Ishikawa (cell line): Measurements from ENCODE around the gene PIEZO2.

Experiments
- CEBPB ChIP-seq: IDR thresholded peaks from 2 replicates; pipeline ENCODE4 v1.6.1; 2012
- CREB1 ChIP-seq: IDR thresholded peaks from 2 replicates; pipeline ENCODE4 v1.6.1; 2012; ENCODE audit warnings: low read depth
- EGR1 ChIP-seq: IDR thresholded peaks from 2 replicates; pipeline ENCODE4 v1.6.1; 2012
- EP300 ChIP-seq: IDR thresholded peaks from 2 replicates; pipeline ENCODE4 v1.6.1; 2012; ENCODE audit warnings: borderline replicate concordance
- FOXM1 ChIP-seq: IDR thresholded peaks from 2 replicates; pipeline ENCODE4 v1.6.1; 2012; ENCODE audit warnings: low read depth, borderline replicate concordance
- MAX ChIP-seq: IDR thresholded peaks from 2 replicates; pipeline ENCODE4 v1.6.1; 2012
- NFIC ChIP-seq: IDR thresholded peaks from 2 replicates; pipeline ENCODE4 v1.6.1; 2012
- RAD21 ChIP-seq: IDR thresholded peaks from 2 replicates; pipeline ENCODE4 v1.6.1; 2012; ENCODE audit warnings: low read depth
- REST ChIP-seq: IDR thresholded peaks from 2 replicates; pipeline ENCODE4 v1.6.1; 2012; ENCODE audit warnings: low read depth, mild to moderate bottlenecking
- TAF1 ChIP-seq: IDR thresholded peaks from 2 replicates; pipeline ENCODE4 v1.6.1; 2012; ENCODE audit warnings: low read depth, mild to moderate bottlenecking
- TCF12 ChIP-seq: IDR thresholded peaks from 2 replicates; pipeline ENCODE4 v1.6.1; 2012; ENCODE audit warnings: low read depth
- TEAD4 ChIP-seq: IDR thresholded peaks from 2 replicates; pipeline ENCODE4 v1.6.1; 2012
- USF1 ChIP-seq: IDR thresholded peaks from 2 replicates; pipeline ENCODE4 v1.6.1; 2012
- YY1 ChIP-seq: IDR thresholded peaks from 2 replicates; pipeline ENCODE4 v1.6.1; 2012; ENCODE audit warnings: low read depth
- ZBTB7A ChIP-seq: IDR thresholded peaks from 2 replicates; pipeline ENCODE4 v1.6.1; 2012; ENCODE audit warnings: low read depth

The PIEZO2 gene

GRCh38 chr18:10877987-10878386 is 271.4 kb downstream of the PIEZO2 start:
- TF ChIP-seq USF1 (no peak), EP300 (no peak), CEBPB (no peak), TEAD4 (no peak), MAX (no peak), FOXM1 (no peak), CREB1 (no peak), EGR1 (no peak), TAF1 (no peak), ZBTB7A (no peak), NFIC (no peak), REST (no peak)

GRCh38 chr18:10875811-10876210 is 273.6 kb downstream of the PIEZO2 start:
- TF ChIP-seq FOXM1 (no peak), USF1 (no peak), CREB1 (no peak)

GRCh38 chr18:10872304-10872703 is 277.1 kb downstream of the PIEZO2 start:
- TF ChIP-seq TCF12 (no peak), ZBTB7A (no peak), REST (no peak), TAF1 (no peak), MAX (no peak), TEAD4 (no peak), EP300 (no peak), RAD21 (no peak), YY1 (no peak), FOXM1 (no peak)

- no peak for TF ChIP-seq TCF12
- TF ChIP-seq RAD21: no peak
- TF ChIP-seq TAF1: no peak
- no peak for TF ChIP-seq EGR1
Measured at GRCh38 chr18:10864722-10865121, 284.6 kb downstream of the PIEZO2 start.

GRCh38 chr18:10863026-10863425 is 286.3 kb downstream of the PIEZO2 start:
- no peak for TF ChIP-seq EP300
- no peak for TF ChIP-seq RAD21
- no peak for TF ChIP-seq REST
- TF ChIP-seq EGR1: no peak
- TF ChIP-seq MAX: no peak
